HG03558 (cell line): ENCODE data around the gene LARP4B.

ENCODE experiments used
- ATAC-seq: cut with Tn5 transposase; IDR thresholded peaks from one replicate; pipeline ENCODE4 v1.9.1; 2021; ENCODE audit warnings: moderate number of reproducible peaks; ENCODE audit not compliant: unreplicated experiment; ENCODE audit errors: extremely low read depth

Gene LARP4B

DNA sequence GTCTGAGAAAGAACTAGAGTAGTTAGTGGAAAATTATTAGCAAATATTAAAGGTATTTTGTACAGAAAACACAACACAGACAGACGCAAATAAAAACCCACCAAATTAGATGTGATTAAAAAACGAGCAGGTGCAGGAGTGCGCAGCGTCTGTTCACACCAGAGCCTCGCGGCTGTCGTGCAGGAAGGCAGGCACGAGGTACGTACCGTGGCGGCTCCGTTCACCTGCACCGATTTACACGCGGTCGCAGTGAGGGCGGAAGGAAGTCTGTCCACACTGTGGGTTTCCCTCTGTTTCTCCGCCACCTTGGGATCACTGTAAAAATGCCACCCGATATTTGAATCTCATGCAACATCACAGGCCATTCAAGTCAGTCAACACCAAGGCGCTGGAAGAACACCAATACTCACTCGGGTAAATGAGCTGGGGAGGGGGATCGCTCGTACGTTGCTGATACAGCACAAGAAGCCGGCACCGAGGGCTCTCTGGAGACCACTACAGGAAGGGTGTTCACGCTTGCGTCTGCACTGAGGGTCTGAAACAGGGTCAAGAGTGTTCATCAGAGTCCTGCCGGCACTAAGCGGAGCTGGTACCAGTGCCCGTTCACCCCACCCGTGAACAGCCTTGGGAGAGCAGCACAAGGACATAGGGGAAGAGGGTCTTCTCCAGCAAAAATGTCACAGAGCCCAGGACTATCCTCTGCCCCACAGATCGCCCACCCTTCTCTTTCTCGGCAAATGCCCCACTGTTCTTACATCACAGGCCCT lies 116.8 kb downstream of the LARP4B start:
- ATAC-seq, result no peak

DNA sequence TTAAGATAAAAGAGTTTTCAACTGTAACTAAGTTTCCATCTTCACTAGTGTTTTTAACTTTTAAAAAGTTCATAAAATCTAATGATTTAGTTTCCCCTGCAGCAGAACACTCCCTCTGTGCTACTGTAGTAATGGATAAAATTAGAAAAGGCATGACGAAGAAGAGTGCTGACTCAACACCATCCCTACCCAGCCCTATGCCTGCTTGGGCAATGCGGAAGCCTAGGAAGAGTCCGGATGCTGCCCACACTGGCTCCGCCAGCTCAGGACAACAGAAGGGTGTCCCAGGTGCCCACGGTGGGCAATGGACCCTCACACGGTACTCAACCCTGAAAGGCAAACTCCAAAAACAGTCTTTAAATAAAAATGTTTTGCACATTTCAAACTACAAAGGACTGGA lies 118.2 kb downstream of the LARP4B start:
- ATAC-seq, result no peak

DNA sequence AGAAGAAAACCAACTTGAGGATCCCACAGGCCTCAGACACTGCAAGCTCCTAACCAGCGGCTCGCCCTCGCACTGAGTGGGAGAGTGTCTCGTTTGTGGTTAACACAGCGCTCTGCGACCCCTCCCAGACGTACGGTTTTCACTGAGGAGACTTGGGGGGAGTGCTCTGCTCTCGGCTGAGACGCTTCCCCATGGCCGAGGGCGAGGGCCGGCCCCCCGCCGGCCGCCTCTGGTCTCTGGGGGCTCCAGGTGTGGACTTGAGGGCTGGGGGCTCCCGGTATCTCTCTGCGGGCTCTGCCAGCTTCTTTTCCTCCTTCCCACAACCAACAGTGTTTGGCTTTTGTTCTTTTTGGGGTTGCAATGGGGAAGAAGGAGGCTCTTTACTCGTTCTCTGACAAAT lies 118.7 kb downstream of the LARP4B start:
- no peak for ATAC-seq

DNA sequence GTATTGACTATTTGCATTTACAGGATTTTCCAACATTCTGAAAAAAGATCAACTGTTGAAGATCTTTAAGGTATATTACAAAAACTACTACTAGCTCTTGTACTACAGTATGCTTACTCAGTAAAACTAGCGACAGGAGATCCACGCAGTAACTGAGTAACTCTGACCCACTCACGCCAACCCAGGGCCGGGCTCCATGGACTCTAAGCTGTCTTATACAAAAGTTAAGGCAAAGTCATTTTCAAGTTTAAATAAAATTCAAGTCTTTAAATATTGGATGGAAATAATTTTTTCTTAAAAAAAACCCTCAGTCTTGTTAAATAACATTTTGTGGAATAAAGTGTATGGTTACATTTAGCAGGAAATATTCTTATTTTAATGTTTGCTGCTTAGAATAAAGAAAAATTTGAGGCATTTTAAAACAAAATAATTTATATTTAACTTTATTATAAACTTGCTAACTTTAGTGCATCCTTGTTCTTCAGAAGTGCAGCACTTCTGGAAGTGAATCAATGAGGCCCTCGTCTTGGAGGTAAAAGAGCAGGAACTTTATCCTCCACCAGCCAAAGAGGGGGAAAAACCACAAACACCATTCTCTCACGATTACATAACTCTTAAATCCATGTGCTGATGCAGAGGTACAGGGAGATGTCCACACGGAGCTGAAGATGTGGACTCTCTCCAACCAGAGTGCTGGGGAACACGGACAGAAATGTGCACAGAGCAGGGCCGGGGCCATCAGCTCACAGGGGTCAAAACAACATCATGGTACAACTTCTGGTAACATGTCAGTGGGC lies 119.9 kb downstream of the LARP4B start:
- no peak for ATAC-seq

DNA sequence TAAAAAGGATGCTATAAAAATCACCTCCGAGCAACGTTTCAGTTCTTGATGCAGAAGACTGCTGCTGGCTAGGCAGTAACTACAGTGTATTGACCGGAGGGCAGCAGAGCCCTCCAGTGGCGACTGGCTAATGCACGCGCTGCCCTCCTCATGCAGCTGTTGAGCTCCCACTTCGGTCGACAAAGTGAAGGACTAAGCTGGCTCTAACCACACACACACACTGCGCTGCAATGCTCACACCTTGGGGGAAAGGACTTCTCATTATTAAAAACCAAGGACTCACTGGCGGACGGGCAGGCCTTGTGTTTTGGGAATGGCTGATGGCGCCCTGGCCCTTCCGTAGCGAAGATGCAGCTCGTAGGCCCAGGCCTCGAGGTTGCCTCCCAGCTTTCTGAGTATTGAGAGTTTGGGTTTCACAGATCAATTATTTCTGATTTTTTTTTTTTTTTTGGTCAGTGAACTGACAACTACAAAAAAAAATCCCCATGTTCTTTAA lies 121.1 kb downstream of the LARP4B start:
- no peak for ATAC-seq

DNA sequence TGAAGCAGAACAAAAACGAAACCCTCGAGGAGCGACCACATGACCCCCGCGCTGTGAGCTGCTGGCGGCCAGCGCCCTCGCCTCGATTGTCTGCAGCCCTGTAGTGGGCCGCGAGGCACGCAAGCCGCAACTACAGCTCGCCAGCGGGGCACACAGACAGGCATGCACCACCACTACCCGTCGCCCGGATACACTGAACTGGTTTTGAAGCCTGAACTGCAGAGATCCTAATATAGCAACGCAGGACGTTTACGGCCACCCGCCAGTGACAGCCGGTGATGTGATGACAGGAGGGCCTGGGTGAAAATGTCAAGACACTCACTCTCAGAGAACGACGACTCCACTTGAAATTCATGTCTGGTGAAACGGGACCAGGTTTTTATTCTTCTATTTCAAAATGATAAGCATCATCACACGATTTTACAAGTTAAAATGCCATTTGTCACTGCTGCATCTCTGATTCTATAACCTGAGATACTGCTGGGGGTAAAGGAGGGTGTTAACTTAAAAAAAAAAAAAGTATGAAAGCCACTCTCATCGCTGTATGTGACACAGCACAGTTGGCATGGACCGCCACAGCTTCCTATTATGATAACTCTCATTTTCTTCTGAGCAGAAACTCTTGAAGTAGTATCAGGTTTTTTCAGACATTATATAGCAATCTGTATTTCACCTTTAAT lies 121.7 kb downstream of the LARP4B start:
- no peak for ATAC-seq

DNA sequence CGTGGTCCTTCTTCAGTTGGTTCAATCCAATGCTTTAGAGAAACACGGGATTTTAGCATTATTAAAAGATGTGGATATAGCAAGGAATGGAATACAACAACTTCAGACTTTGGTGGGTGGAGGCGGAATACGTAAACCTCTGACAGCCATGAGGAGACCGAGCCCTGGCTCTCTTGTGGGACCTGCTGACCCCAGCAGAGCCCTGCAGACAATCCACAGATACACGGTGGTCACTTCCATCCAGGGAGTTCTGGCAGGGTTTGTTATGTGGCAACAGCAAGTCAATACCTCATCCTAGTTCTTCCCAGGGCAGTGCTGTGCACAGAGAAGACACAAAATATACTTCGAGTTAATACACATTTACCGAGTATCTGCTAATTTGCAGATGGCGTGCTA lies 123.5 kb downstream of the LARP4B start:
- no peak for ATAC-seq

DNA sequence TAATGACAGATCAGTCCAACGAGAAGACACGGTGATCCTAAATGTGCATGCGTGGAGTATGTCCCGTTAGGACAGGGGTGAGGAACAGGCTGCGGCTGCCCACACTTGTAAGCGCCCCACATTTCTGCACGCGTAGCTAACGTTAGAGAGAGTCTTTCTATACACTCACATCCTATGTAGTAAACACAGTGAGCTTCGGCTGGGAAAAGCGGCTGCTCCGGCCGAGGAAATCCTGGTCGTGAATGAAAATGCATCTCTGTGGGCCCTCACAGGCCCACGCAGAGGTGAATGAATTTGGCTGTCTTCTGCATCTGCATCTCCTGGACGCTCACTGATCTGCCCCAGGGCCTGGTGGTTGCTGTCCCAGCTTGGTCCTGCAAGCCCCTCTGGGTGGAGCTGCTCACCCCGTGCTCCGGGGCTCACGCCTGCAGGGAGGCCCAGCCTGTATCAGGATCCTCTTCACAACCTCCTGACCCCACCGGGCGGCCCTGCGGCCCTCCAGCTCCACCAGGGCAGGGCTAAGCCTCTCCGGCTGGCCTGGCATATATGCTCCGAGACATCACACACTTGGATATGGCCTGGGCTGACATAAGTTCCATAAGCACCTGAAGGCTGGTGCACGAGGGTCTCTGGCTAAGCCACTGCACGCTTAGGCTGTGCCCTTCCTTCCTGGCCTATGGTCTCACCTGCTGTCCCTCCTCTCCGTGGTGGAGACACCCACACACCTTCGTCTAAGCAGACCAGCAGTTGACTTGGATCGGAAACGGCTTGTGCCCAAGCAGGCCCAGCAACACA lies 124.1 kb downstream of the LARP4B start:
- ATAC-seq, result no peak

DNA sequence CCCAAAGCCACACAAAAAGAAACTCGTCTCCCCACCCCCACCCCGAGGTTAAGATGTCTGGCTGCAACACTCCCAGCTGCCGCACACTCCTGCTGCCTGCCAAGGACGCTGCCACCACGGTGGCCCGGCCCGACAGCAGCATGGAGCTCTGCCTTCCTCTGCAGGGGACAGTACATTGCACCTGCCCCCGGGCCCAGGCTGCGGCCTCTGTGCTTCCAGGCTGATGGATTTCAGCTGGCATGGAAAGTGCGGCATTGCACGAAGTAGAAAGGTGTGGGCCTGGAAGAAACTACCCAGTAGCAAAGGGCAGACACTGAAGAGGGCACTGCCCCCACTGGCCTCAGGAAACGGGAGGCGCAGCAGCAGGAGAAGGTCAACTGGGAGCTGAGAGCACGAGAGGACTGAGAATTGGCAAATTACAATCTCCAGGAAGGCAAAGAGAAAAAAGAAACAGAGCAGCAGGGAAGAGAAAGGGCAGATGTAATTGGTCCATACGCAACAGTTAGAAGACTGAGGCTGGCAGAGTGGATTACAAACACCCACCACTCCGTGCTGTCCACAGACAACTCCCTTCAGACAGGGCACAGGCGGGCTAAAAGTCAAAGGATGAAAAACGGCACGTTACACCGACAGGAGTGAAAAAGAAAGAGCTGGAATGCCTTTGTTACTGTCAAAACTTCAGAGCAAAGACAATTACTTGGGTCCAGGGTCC lies 124.9 kb downstream of the LARP4B start:
- ATAC-seq, result no peak

DNA sequence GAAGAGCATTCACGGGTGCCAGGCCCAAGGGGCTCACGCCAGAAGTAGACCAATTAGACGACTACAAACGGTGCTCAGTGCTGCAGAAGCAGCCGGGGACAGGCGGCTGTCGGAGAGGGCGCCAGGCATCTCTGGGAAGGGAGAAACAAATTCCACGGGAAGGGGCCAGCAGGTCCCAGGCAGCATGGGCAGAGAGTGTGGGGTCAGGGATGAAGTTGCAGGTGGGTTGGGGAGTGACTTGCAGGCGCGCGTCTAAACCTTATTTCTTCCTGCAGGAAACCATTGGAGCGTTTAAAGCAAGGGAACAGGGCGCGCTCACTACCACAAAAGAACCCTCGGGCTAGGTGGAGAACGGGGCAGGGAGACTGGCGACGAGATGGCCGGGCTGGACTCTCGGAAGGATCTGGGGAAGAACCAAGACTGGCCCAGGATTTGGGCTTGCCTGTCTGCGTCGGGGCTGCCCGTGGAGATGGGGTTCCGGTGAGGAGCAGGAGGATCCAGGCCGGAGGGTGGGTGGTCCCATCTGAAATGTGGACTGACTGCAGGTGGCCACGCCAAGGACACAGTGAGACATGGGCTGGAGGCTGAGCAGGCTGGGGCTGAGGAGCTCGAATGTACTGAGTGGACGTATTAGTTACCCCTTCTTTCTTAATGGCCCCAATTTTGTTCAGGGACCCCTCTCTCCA lies 125.7 kb downstream of the LARP4B start:
- no peak for ATAC-seq

DNA sequence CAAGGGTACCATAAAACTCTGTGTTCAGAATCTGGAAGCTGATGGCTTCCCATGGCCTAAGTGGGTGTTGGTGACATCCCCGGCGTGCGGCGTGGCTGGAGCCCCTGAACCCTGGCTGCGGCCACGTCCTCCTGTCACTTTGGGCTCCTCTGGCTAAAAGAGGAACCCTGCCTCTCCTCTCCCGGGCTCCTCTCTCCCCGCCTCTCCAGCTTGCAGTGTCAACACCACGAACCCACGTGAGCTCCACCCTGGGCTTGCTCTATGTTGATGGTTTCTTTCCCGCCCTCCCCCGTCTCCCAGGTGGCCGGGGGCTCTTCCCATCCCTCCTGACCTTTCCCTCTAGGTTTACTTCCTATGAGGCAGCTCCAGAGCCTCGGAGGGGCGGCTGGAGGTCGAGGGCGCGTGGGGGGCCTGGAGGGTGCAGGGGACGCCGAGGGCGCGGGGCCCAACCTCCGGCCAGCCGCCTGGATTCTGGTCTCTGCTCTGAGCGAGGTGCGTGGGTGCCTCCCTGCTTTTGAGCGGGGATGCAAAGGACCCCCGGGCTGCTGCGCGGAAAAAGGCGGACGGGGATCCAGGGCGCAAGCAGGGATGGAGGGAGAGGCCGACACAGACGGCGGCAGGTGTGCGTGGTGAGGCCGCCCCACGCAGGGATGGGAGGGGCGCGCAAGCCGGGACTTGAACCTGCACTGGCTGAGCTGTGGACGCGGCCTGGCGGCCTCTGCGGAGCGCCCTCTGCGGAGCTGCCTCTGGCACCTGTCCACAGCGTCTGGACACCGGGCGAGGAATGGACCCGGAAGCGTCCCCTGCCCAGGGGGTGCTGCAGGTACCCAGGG lies 126.5 kb downstream of the LARP4B start:
- ATAC-seq, result no peak

DNA sequence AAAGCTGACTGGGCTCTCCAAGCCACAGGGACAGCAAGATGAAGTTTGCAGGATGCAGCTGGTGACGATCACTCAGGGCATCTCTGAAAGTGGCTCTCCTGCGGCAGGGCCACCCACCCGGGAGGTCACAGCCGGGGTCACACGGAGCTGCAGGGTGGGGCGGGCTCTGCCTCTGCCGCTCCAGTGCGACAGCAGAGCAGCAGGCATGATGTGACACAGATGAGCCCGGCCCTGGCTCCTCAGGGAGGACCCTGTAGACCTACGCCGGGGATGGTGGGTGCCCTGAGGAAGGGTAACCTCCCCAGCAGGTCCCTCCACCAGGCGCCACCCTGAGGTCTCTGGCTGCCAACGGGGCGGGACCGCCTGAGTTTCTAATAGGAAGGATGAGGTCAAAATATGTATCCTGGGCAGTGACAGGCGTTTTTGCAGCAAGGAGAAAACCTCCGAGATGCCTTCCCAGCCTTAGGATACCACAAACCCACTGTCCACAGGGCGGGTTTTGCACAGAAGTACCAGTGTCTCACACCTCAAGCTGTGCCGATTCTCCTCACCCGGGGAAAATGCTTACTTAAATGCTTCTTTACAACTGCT lies 127.2 kb downstream of the LARP4B start:
- no peak for ATAC-seq

DNA sequence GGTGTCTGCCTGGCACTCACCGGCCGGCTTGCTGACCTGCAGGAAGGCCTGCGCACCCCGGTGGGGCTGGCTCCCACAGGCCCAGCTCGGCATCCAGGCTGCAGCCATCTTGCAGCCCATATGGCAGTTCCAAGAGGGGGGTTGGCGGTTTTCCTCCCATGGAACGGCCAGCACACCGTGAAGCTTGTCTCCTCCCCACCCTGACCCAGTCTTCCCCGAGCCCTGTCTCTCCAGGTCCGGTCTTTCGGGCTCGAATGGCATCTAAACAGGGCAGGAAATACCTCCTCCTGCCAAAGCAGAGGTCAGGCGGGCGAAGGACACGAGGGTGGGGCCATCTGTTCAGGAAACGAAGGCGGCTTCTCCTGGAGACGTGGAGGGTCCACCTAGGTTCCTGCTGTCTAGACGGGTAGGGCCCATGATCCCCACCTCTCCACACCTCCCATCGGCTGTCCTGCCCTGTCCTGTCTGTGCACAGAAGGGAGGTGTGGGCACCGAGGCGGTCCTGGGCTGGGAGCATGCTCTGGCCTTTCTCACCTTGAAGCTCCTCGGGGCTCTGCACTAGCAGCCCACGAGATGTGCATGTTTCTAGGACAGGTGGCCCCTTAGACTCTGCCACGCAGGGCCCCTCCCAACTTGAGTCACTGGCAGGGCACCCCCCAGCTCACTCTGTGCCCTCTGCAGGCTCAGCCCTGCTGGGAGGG lies 128.3 kb downstream of the LARP4B start:
- no peak for ATAC-seq

DNA sequence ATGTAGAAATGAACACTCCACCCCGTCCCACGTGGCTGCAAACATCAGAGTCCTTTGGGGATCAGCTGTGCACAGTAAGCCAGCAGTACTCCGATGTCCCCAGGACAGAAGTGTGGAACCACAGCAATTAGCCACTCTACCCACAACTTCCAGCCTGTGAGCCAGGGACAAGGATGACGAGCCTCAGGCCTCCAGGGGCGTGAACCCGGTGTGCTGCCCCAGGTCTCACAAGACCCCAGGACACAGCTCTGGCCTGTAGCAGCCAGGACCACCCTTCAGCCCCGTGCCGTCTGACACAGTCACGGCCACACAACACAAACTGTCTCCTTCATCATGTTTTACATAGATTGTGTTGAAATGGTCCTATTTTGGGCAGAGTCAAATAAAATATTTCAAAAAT lies 129.0 kb downstream of the LARP4B start:
- ATAC-seq, result no peak

DNA sequence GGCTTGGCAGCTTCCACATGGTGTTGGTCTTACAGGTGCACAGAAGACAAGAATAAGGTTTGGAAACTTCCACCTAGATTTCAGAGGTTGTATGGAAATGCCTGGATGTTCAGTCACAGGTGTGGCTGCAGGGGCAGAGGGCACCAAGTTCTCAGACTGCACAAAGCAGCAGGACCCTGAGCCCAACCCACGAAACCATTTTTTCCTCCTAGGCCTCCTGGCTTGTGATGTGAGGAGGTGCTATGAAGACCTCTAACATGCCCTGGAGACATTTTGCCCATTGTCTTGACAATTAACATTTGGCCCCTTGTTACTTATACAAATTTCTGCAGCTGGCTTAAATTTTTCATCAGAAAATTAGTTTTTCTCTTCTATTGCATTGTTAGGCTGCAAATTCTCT lies 134.3 kb downstream of the LARP4B start:
- no peak for ATAC-seq

DNA sequence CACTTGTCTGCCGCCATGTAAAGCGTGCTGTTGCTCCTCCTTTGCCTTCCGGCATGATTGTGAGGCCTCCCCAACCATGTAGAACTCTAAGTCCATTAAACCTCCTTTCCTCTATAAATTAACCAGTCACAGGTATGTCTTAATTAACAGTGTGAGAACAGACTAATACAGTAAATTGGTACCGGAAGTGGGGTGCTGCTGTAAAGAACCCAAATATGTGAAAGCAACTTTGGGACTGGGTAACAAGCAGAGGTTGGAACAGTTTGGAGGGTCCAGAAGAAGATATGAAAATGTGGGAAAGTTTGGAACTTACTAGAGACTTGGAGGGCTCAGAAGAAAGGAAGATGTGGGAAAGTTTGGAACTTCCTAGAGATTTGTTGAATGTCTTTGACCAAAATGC lies 135.3 kb downstream of the LARP4B start:
- ATAC-seq, result no peak

DNA sequence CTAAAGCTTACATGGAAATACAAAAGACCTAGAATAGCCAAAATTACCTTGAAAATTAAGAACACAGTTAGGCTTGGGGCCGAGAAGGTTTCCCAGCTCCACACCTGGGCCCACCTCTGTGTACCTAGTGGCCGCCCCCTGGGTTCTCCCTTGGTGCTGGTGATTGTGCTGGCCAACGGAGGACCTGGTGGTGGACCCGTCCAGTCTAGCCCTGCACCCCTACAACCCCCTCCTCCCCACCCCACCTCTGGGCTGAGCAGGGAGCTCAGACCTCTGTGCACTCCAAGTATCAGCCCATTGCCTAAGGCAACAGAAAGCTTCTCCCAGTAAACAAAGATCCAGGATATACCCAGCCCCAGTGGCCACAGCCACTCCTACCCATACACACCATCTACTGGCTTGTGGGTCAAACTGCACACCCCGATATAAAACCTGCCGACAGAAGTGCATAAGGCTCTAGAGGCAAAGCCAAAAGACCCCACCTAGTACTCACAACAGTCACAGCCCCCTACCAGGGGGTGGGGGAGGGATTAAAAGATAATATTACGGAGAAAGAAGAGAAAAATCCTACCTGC lies 137.0 kb downstream of the LARP4B start:
- no peak for ATAC-seq
